Measurements from ENCODE around the gene TBC1D12.

The TBC1D12 gene

GRCh38 chr10:94407668-94408067 is 5.3 kb downstream of the TBC1D12 start:
- H3K27ac ChIP-seq = no peak overlapping the region
- TF ChIP-seq CTCF (IDR thresholded peaks at IDR 0.05) (no peak), ZFX (IDR thresholded peaks at IDR 0.05; ENCODE audit: borderline replicate concordance) (no peak)

- H3K27ac ChIP-seq = no peak overlapping the region
- TF ChIP-seq CTCF (IDR thresholded peaks at IDR 0.05) (no peak), ZFX (IDR thresholded peaks at IDR 0.05; ENCODE audit: borderline replicate concordance) (no peak)
Measured at GRCh38 chr10:94409021-94409657, 6.8 kb downstream of the TBC1D12 start.

DNA sequence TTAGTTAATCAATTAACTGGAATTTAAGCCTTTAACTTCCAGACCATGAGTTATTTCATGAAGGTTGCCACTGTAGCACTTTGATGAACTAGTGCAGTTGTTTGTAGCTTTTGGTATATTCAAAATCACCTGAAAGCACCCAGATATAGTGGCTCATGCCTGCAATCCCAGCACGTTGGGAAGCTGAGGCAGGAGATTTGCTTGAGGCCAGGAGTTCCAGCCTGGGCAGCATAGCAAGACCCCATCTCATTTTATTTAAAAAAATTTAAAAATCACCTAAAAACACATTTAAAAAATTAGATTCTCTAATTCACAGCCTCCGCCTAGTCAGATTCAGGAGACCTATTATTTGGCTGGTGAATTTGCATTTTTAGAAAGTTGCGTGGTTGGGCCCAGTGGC is 9.0 kb downstream of the TBC1D12 start:
- H3K27ac ChIP-seq = no peak overlapping the region
- TF ChIP-seq ZFX (IDR thresholded peaks at IDR 0.05; ENCODE audit: borderline replicate concordance) (no peak), CTCF (IDR thresholded peaks at IDR 0.05) (no peak)

GRCh38 chr10:94412449-94412848 is 10.1 kb downstream of the TBC1D12 start:
- no peak overlapping the region for H3K27ac ChIP-seq
- TF ChIP-seq CTCF (IDR thresholded peaks at IDR 0.05) (no peak), ZFX (IDR thresholded peaks at IDR 0.05; ENCODE audit: borderline replicate concordance) (no peak)

GRCh38 chr10:94413361-94413760 is 11.0 kb downstream of the TBC1D12 start:
- TF ChIP-seq CTCF (IDR thresholded peaks at IDR 0.05) (no peak), ZFX (IDR thresholded peaks at IDR 0.05; ENCODE audit: borderline replicate concordance) (no peak)
- H3K27ac ChIP-seq = no peak overlapping the region

DNA sequence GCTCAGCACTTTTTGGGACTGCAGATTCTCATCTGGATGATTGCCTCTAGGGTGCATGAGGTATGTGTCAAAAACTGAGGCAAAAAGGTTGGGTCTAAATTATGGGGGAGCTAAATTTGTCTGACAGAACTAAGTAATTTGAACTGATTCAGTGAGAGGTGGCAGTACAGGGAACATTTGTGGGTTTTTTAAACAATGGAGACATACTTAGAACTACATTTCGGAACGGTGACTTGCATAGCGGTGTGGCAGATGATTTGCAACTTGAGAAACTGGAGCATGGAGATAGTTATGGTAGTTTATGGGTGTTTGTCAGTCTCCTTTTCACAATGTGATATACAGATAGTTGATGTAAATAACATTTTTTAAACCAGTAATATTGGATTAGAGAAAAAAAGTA is 14.6 kb downstream of the TBC1D12 start:
- TF ChIP-seq CTCF (IDR thresholded peaks at IDR 0.05) (no peak), ZFX (IDR thresholded peaks at IDR 0.05; ENCODE audit: borderline replicate concordance) (no peak)
- peak overlapping the region; percentile 51 for H3K27ac ChIP-seq

GRCh38 chr10:94417321-94417720 is 15.0 kb downstream of the TBC1D12 start:
- H3K27ac ChIP-seq = no peak overlapping the region
- TF ChIP-seq ZFX (IDR thresholded peaks at IDR 0.05; ENCODE audit: borderline replicate concordance) (no peak), CTCF (IDR thresholded peaks at IDR 0.05) (no peak)
